ENCODE results near the gene TMEM47. TPM values are rescaled to one million over a fixed set of nuclear protein-coding genes. Genes with fewer than 3 reads are reported as not detected.

TMEM47 gene
- total RNA-seq, 2 donors from 2014 or later: 189 to 366 TPM

GRCh38 chrX:34656467-34656841, 631 bp downstream of the TMEM47 start:
- Histone ChIP-seq H3K27ac (peak overlapping the region; percentile 82 to 86), H3K36me3 (no peaks in the 10 kb centered on the region), H3K27me3 (replicated peaks; ENCODE audit: insufficient read depth) (no peaks in the 10 kb centered on the region), H3K4me3 (peak overlapping the region; percentile 83), H3K4me1 (ENCODE audit: control insufficient read depth in 1 of 2, low read depth in 2 of 2) (peaks cover 0 to 5% of the 10 kb centered on the region in 2 donors), H3K9me3 (no peaks in the 10 kb centered on the region)
- no peak for TF ChIP-seq CTCF (IDR thresholded peaks at IDR 0.05)
- no peak for ATAC-seq (ENCODE audit: insufficient number of reproducible peaks, low FRiP score, low read depth)
- no peak for DNase-seq (ENCODE audit: low spot score)

- no peaks in the 10 kb centered on the region for H3K27me3 ChIP-seq (replicated peaks; ENCODE audit: insufficient read depth)
- ATAC-seq (ENCODE audit: insufficient number of reproducible peaks, low FRiP score, low read depth) (no peak), DNase-seq (ENCODE audit: low spot score) (no peak)
- H3K9me3 ChIP-seq: no peaks in the 10 kb centered on the region
- peak overlapping the region; percentile 82 to 86 for H3K27ac ChIP-seq
- no peaks in the 10 kb centered on the region for H3K36me3 ChIP-seq
- peak overlapping the region; percentile 83 for H3K4me3 ChIP-seq
- H3K4me1 ChIP-seq (ENCODE audit: control insufficient read depth in 1 of 2, low read depth in 2 of 2): peaks cover 0 to 6% of the 10 kb centered on the region in 2 donors
- TF ChIP-seq CTCF (IDR thresholded peaks at IDR 0.05): no peak
Measured at GRCh38 chrX:34655501-34656455, 1.3 kb downstream of the TMEM47 start.

- no peaks in the 10 kb centered on the region for H3K9me3 ChIP-seq
- peaks cover 0 to 6% of the 10 kb centered on the region in 2 donors for H3K4me1 ChIP-seq (ENCODE audit: control insufficient read depth in 1 of 2, low read depth in 2 of 2)
- no peaks in the 10 kb centered on the region for H3K36me3 ChIP-seq
- TF ChIP-seq CTCF (IDR thresholded peaks at IDR 0.05): no peak
- peak overlapping the region; percentile 82 to 86 for H3K27ac ChIP-seq
- ATAC-seq (ENCODE audit: insufficient number of reproducible peaks, low FRiP score, low read depth) (no peak), DNase-seq (ENCODE audit: low spot score) (no peak)
- H3K4me3 ChIP-seq: peak overlapping the region; percentile 83
- H3K27me3 ChIP-seq (replicated peaks; ENCODE audit: insufficient read depth): no peaks in the 10 kb centered on the region
Measured at GRCh38 chrX:34654696-34655490, 2.2 kb downstream of the TMEM47 start.

GRCh38 chrX:34653811-34654210, 3.3 kb downstream of the TMEM47 start:
- Histone ChIP-seq H3K4me3 (peak overlapping the region; percentile 83), H3K4me1 (ENCODE audit: control insufficient read depth in 1 of 2, low read depth in 2 of 2) (peaks cover 0 to 6% of the 10 kb centered on the region in 2 donors), H3K9me3 (no peaks in the 10 kb centered on the region), H3K36me3 (no peaks in the 10 kb centered on the region), H3K27me3 (replicated peaks; ENCODE audit: insufficient read depth) (no peaks in the 10 kb centered on the region), H3K27ac (peak overlapping the region; percentile 38 to 86)
- ATAC-seq (ENCODE audit: insufficient number of reproducible peaks, low FRiP score, low read depth) (no peak), DNase-seq (ENCODE audit: low spot score) (no peak)
- no peak for TF ChIP-seq CTCF (IDR thresholded peaks at IDR 0.05)

GRCh38 chrX:34642849-34643248, 14.2 kb downstream of the TMEM47 start:
- DNase-seq (ENCODE audit: low spot score): no peak
- Histone ChIP-seq H3K27me3 (replicated peaks; ENCODE audit: insufficient read depth) (no peaks in the 10 kb centered on the region), H3K4me1 (ENCODE audit: control insufficient read depth in 1 of 2, low read depth in 2 of 2) (peaks cover 0 to 59% of the 10 kb centered on the region in 2 donors), H3K4me3 (no peak overlapping the region), H3K27ac (no peak overlapping the region), H3K36me3 (no peaks in the 10 kb centered on the region), H3K9me3 (no peaks in the 10 kb centered on the region)
- no peak for TF ChIP-seq CTCF (IDR thresholded peaks at IDR 0.05)
- no peak for ATAC-seq (ENCODE audit: insufficient number of reproducible peaks, low FRiP score, low read depth)
